GM21528 (cell line): ENCODE results near the gene NPFFR1.

Experiments
- ATAC-seq: cut with Tn5 transposase; IDR thresholded peaks from one replicate; pipeline ENCODE4 v1.9.1; 2021; ENCODE audit warnings: mild to moderate bottlenecking, moderate library complexity; ENCODE audit not compliant: unreplicated experiment, low FRiP score

Gene NPFFR1

GRCh38 chr10:70293169-70293843, 9.5 kb upstream of the NPFFR1 start:
- ATAC-seq = peak; percentile 76

GRCh38 chr10:70292004-70292403, 8.2 kb upstream of the NPFFR1 start:
- no peak for ATAC-seq

GRCh38 chr10:70289739-70290138, 5.9 kb upstream of the NPFFR1 start:
- ATAC-seq = no peak

- ATAC-seq = no peak
These were observed 2.8 kb upstream of the NPFFR1 start for GRCh38 chr10:70286616-70287015.

GRCh38 chr10:70285476-70285831, 1.6 kb upstream of the NPFFR1 start:
- ATAC-seq = no peak

GRCh38 chr10:70284542-70285475, 1.0 kb upstream of the NPFFR1 start:
- ATAC-seq = no peak

- no peak for ATAC-seq
These were observed 746 bp downstream of the NPFFR1 start for GRCh38 chr10:70283071-70283444.

GRCh38 chr10:70281609-70282008, 2.2 kb downstream of the NPFFR1 start:
- no peak for ATAC-seq

GRCh38 chr10:70280099-70280498, 3.7 kb downstream of the NPFFR1 start:
- ATAC-seq = no peak

GRCh38 chr10:70277396-70278030, 6.3 kb downstream of the NPFFR1 start:
- ATAC-seq = no peak

- ATAC-seq = no peak
These were observed 9.2 kb downstream of the NPFFR1 start for GRCh38 chr10:70274643-70275042.

GRCh38 chr10:70272925-70273316, 10.9 kb downstream of the NPFFR1 start:
- ATAC-seq = peak; percentile 61

- no peak for ATAC-seq
These were observed 11.5 kb downstream of the NPFFR1 start for GRCh38 chr10:70271996-70272924.

- ATAC-seq = no peak
These were observed 12.9 kb downstream of the NPFFR1 start for GRCh38 chr10:70270952-70271351.

- no peak for ATAC-seq
These were observed 14.1 kb downstream of the NPFFR1 start for GRCh38 chr10:70269741-70270140.

GRCh38 chr10:70268376-70268775, 15.4 kb downstream of the NPFFR1 start:
- no peak for ATAC-seq

- no peak for ATAC-seq
These were observed 16.5 kb downstream of the NPFFR1 start for GRCh38 chr10:70267161-70267933.

- no peak for ATAC-seq
These were observed 17.1 kb downstream of the NPFFR1 start for GRCh38 chr10:70266701-70267100.

- no peak for ATAC-seq
These were observed 17.7 kb downstream of the NPFFR1 start for GRCh38 chr10:70266056-70266455.
